ENCODE measurements around the gene UBR4. TPM values are rescaled to one million over a fixed set of nuclear protein-coding genes. Genes with fewer than 3 reads are reported as not detected.

UBR4 gene
- total RNA-seq, 1 experiment from 2014 or later, result 131 TPM

DNA sequence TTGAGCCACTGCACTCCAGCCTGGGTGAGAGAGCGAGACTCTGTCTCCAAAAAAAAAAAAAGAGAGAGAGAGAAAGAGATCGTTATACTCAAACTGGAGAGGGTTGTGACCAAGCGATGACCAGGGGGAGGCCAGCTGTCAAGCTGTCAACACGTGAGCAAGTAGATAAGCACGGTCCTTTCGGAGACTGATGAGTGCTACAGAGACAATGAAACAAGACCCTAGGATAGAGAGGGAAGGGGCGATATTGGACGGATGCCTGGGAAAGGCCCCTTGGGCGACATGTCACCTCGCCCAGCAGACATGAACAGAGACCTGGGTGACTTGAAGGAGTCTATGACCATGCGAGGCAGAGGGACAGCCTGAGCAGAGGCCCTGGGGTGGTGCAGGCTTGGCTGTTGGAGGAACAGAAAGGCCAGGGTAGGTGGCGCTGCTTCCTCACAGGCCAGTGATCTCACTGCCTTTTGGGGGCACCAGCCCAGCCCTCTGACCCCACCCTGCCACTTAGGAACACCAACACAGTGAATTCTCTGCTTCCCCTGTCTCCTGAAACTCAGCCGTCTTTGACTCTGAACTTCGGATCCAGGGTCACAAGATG, 152.8 kb downstream of the UBR4 start:
- no peak overlapping the region for H2AFZ ChIP-seq (ENCODE audit: low read length)
- H3K23ac ChIP-seq (ENCODE audit: insufficient read length, low read depth, low read length), result no peak overlapping the region
- Mint-ChIP-seq H3K9me3 (peaks cover 10 to 14% of the 10 kb centered on the region in 2 experiments), H3K27me3 (ENCODE audit: low read depth) (peaks cover 14% of the 10 kb centered on the region), H3K36me3 (ENCODE audit: insufficient read depth in 1 of 3, low read depth in 3 of 3) (peaks cover 4 to 7% (median 5%) of the 10 kb centered on the region in 3 experiments), H3K4me3 (no peak overlapping the region), H3K27ac (peak overlapping the region in 1 of 3 experiments; percentile 78; a peak in 1 of 7 replicates), H3K4me1 (peaks cover 10 to 17% of the 10 kb centered on the region in 2 experiments; a peak in 3 of 4 replicates)
- no peaks in the 10 kb centered on the region; the same call in 1 of the 2 replicates for H3K4me1 ChIP-seq (ENCODE audit: insufficient read depth, low read length)
- H4K5ac ChIP-seq (ENCODE audit: insufficient read length, low read depth, low read length), result no peak overlapping the region
- H3K14ac ChIP-seq (ENCODE audit: insufficient read depth, low read length), result no peak overlapping the region
- no peak overlapping the region for H2AK5ac ChIP-seq (ENCODE audit: insufficient read length, low read length)
- H4K8ac ChIP-seq (replicated peaks; ENCODE audit: insufficient read length, low read depth, low read length), result no peak overlapping the region
- H3K27me3 ChIP-seq (ENCODE audit: insufficient read depth, low read length), result no peaks in the 10 kb centered on the region
- H3K23me2 ChIP-seq (ENCODE audit: insufficient read length, low read depth, low read length, poor library complexity, severe bottlenecking), result no peaks in the 10 kb centered on the region
- H3K4ac ChIP-seq (ENCODE audit: low read depth, low read length), result no peak overlapping the region
- no peaks in the 10 kb centered on the region for H3K79me2 ChIP-seq (ENCODE audit: insufficient read depth, low read length)
- H2BK15ac ChIP-seq (ENCODE audit: low read depth, low read length), result no peak overlapping the region
- H4K20me1 ChIP-seq (ENCODE audit: control insufficient read depth, insufficient read depth, insufficient read length), result no peaks in the 10 kb centered on the region
- no peaks in the 10 kb centered on the region for H3K9me3 ChIP-seq (ENCODE audit: control insufficient read depth, low read depth, low read length)
- H3K9ac ChIP-seq (ENCODE audit: extremely low read depth, insufficient read length, low read length), result no peak overlapping the region
- no peak overlapping the region for H3K56ac ChIP-seq (ENCODE audit: insufficient read length, low read depth, low read length)
- no peak overlapping the region for H4K91ac ChIP-seq (ENCODE audit: insufficient read length, low read depth, low read length)
- no peak overlapping the region for H2BK120ac ChIP-seq (ENCODE audit: low read depth, low read length, poor library complexity, severe bottlenecking)
- no peak overlapping the region for H2BK20ac ChIP-seq (ENCODE audit: low read depth, low read length, poor library complexity, severe bottlenecking)
- H2BK12ac ChIP-seq (ENCODE audit: insufficient read length, low read depth, low read length), result no peak overlapping the region
- TF ChIP-seq, protein P1, sequence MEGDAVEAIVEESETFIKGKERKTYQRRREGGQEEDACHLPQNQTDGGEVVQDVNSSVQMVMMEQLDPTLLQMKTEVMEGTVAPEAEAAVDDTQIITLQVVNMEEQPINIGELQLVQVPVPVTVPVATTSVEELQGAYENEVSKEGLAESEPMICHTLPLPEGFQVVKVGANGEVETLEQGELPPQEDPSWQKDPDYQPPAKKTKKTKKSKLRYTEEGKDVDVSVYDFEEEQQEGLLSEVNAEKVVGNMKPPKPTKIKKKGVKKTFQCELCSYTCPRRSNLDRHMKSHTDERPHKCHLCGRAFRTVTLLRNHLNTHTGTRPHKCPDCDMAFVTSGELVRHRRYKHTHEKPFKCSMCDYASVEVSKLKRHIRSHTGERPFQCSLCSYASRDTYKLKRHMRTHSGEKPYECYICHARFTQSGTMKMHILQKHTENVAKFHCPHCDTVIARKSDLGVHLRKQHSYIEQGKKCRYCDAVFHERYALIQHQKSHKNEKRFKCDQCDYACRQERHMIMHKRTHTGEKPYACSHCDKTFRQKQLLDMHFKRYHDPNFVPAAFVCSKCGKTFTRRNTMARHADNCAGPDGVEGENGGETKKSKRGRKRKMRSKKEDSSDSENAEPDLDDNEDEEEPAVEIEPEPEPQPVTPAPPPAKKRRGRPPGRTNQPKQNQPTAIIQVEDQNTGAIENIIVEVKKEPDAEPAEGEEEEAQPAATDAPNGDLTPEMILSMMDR (conservative IDR thresholded peaks at IDR 0.05), result peak; percentile 27; the same call in 1 of the 3 replicates
- DNase-seq, result no peak
- WGBS (ENCODE audit: extremely low coverage, insufficient read length, low lambda C conversion rate), result no CpG with 5 or more reads among the region's 14 CpGs
- H3K18ac ChIP-seq (ENCODE audit: insufficient read length, low read depth, low read length), result no peak overlapping the region
- H3K4me2 ChIP-seq (ENCODE audit: insufficient read depth, insufficient read length, low read length), result no peak overlapping the region
- no peaks in the 10 kb centered on the region for H3K79me1 ChIP-seq (ENCODE audit: insufficient read depth, low read depth, low read length, poor library complexity, severe bottlenecking)
- H3T11ph ChIP-seq (ENCODE audit: low read length), result no peak overlapping the region
- no peak overlapping the region for H2BK5ac ChIP-seq (ENCODE audit: insufficient read length, low read length)
- H3K27ac ChIP-seq (ENCODE audit: insufficient read length, low read depth, low read length), result no peak overlapping the region
